ENCODE data around the gene ZYG11B.

DNA sequence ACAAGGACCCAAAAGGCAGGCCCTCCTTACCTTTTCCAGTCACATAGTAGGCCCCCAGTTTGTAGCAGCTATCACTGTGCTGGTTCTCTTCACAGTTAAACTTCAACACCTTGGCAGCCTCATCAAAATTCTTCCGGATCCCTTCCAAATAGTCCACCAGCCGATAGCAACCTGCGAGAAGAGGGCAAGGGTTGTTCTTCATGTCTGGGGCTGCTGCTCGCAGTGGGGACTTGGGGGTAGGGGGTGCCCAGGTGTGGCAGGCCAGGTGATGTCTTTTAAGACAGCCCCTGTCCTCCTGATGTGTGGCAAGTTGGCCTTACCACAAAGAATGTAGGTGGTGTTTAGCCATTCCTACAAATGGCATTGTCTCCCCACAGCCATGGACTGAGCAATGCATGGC is 33.6 kb upstream of the ZYG11B start:
- TF ChIP-seq CTCF (IDR thresholded peaks at IDR 0.05) (no peak), EZH2phosphoT487 (IDR thresholded peaks at IDR 0.05) (no peak), EZH2 (IDR thresholded peaks at IDR 0.05) (no peak)
